Activated naive CD4-positive, alpha-beta T cell treated with anti-CD3 and anti-CD28 coated beads, Interleukin-2, amount 50 U/mL, for 24 hours (primary cell): ENCODE measurements around the gene LPCAT4.
"Not testable (repeated sequence)": the region's sequence is repeated elsewhere in the genome, so short reads cannot be mapped to it uniquely, and the experiment has no call there.

ENCODE experiments used
- H3K27ac Mint-ChIP-seq: one replicate; pipeline ENCODE4 v1.8.0; 2021; ENCODE audit warnings: mild to moderate bottlenecking, mixed read lengths
- H3K27me3 Mint-ChIP-seq: one replicate; pipeline ENCODE4 v1.8.0; 2021; ENCODE audit warnings: mixed read lengths
- H3K36me3 Mint-ChIP-seq: one replicate; pipeline ENCODE4 v1.8.0; 2021; ENCODE audit warnings: mixed read lengths
- H3K4me1 Mint-ChIP-seq: one replicate; pipeline ENCODE4 v1.8.0; 2021; ENCODE audit warnings: mixed read lengths
- H3K4me3 Mint-ChIP-seq: one replicate; pipeline ENCODE4 v1.8.0; 2021; ENCODE audit warnings: mild to moderate bottlenecking, mixed read lengths
- H3K9me3 Mint-ChIP-seq: one replicate; pipeline ENCODE4 v1.8.0; 2021; ENCODE audit warnings: mixed read lengths

LPCAT4 gene

DNA sequence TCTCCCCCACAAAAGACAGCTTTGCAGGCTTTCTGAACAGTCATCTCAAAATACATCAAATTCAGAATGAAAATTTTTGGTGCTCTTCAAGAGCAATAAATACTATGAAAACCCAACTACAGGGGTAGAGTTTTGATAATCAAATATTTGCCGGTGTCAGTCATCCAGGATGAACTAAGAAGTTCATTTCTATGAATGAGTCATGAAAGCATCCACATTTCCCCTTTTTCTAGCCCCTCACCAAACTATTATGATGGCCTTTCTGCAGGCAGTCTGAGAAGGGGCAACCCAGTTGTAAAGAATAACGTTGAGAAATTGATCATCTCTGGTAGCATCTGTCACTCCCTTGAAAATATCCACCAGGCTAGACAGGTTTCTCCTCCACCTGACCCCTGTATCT is 3.1 kb upstream of the LPCAT4 start:
- H3K4me1 Mint-ChIP-seq = peaks cover 34% of the 10 kb centered on the region
- no peaks in the 10 kb centered on the region for H3K9me3 Mint-ChIP-seq
- H3K36me3 Mint-ChIP-seq = no peaks in the 10 kb centered on the region
- H3K27me3 Mint-ChIP-seq = no peaks in the 10 kb centered on the region
- H3K27ac Mint-ChIP-seq = peak overlapping the region; percentile 85
- H3K4me3 Mint-ChIP-seq = no peak overlapping the region

DNA sequence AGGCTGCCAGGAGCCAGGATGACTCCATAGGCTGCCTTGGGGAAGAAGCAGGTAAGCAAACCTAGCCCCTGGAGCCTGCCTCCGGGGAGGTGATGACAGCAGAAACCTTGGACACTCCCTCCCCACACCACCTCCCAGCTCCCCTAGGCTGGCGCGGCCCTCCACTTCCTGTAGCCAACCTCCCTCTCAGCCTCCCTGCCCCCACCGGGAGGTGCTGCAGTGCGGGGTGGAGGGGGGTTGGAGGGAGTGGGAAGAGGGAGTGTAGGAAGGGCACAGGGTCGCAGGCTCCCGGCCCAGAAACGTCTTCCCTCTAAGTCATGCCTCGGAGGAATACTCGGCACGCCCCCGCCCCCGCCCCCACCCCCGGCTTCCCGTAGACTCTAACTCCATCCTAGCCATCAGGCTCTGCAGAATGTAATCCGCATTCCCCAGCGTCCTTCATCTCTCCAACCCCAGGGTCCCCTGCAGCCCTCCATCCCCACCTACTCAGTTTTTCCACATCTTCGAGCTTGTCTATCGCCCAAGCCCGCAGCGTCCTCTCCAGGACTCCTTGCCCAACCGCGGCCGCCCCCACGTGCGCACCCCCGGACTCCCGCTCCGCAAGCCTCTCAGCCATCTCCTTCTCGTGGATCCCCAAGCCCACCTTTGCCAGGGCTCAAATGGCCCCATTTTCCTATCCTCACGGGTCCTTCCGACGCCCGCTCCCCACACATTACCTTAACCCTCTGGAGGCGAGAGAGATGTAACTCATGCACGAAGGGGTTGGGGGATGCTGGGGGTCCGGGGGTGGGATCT is 528 bp downstream of the LPCAT4 start:
- peaks cover 39% of the 10 kb centered on the region for H3K4me1 Mint-ChIP-seq
- no peaks in the 10 kb centered on the region for H3K27me3 Mint-ChIP-seq
- H3K36me3 Mint-ChIP-seq = peaks cover 2% of the 10 kb centered on the region
- H3K4me3 Mint-ChIP-seq = peak overlapping the region; percentile 96
- no peaks in the 10 kb centered on the region for H3K9me3 Mint-ChIP-seq
- H3K27ac Mint-ChIP-seq = peak overlapping the region; percentile 90

DNA sequence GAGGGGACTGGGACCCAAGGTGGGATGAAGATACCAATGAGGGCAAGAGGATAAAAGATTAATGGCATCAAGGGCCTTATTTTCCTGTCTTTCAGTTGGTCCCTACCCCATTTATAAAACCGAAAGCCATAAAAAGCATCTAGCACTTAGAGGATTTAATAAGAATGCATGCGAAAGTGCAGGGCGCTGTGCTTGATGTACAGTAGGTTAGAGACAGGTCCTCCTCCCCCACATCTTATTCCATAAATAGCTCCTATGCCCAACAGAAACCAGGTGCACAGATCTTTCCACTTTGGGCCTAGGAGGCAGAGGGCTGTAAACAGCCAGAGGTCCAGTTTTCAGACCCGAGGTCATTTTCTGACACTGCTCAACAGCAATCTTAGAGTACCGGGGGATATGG is 1.2 kb downstream of the LPCAT4 start:
- Mint-ChIP-seq H3K27ac (peak overlapping the region; percentile 25), H3K4me3 (peak overlapping the region; percentile 96), H3K27me3 (no peaks in the 10 kb centered on the region), H3K36me3 (peaks cover 2% of the 10 kb centered on the region), H3K9me3 (no peaks in the 10 kb centered on the region), H3K4me1 (peaks cover 39% of the 10 kb centered on the region)

DNA sequence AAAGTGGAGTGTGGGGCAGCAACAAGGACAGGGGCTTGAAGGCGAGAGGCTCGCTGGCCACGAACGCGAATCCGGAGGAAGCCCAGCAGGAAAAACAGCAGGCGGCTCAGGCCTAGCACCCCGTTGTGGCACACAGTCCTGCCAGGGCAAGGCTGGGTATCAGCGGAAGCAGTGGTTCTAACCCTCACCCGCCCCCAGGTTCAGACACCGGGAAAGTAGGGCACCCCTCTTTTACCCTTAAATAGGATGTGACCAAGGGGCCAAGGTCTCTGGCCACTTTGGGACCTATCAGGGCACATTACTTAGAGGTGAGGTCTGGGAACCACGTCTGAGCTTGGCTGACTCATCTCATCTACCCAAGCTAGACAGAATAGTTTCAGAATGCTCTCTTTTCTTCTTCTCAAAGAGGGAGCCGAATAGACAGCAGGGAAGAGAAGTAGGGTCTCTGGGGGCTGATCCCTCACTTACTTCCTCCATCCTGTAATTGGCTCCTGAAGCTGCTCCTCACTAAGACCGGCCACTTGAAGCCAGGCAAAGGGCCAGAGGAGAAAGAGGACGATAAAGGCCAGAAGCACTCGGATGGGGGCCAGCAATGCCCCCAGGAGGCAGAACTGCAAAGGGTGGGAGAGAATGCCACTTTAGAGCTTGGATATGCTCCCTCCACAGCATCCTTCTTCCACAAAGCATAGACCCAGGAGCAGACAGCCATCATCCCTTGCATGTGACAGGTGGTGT is 1.7 kb downstream of the LPCAT4 start:
- Mint-ChIP-seq H3K27me3 (no peaks in the 10 kb centered on the region), H3K27ac (peak overlapping the region; percentile 35), H3K36me3 (peaks cover 2% of the 10 kb centered on the region), H3K9me3 (no peaks in the 10 kb centered on the region), H3K4me3 (peak overlapping the region; percentile 96), H3K4me1 (peaks cover 37% of the 10 kb centered on the region)

DNA sequence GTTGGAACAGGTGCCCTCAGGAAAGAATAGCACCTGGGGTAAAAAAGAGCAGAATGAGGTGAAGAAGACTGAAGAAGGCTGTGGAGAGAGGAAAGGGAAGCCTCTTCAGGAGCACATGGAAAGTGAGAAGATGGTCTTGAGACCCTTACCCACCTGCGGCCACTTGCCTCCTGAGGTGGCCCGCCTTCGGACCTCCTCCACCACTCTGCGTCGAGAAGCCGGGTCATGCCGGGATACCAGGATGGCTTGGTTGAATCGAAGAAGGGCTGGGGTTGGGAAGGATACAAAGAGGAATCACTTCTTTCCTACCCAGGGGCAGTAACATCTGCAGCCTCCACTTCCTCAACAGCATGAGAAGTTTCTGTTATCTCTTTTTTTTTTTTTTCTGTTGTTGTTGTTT is 3.0 kb downstream of the LPCAT4 start:
- Mint-ChIP-seq H3K4me1 (peaks cover 28% of the 10 kb centered on the region), H3K27ac (peak overlapping the region; percentile 57), H3K36me3 (peaks cover 2% of the 10 kb centered on the region), H3K27me3 (no peaks in the 10 kb centered on the region), H3K4me3 (no peak overlapping the region), H3K9me3 (no peaks in the 10 kb centered on the region)

GRCh38 chr15:34362047-34362773 is 4.8 kb downstream of the LPCAT4 start:
- Mint-ChIP-seq H3K9me3 (no peaks in the 10 kb centered on the region), H3K4me1 (peaks cover 19% of the 10 kb centered on the region), H3K27ac (peak overlapping the region; percentile 72), H3K27me3 (no peaks in the 10 kb centered on the region), H3K36me3 (peaks cover 2% of the 10 kb centered on the region), H3K4me3 (no peak overlapping the region)

- Mint-ChIP-seq H3K4me3 (no peak overlapping the region), H3K36me3 (peaks cover 2% of the 10 kb centered on the region), H3K4me1 (peaks cover 15% of the 10 kb centered on the region), H3K9me3 (no peaks in the 10 kb centered on the region), H3K27ac (no peak overlapping the region), H3K27me3 (no peaks in the 10 kb centered on the region)
Observed at GRCh38 chr15:34361278-34361677, 5.7 kb downstream of the LPCAT4 start.

DNA sequence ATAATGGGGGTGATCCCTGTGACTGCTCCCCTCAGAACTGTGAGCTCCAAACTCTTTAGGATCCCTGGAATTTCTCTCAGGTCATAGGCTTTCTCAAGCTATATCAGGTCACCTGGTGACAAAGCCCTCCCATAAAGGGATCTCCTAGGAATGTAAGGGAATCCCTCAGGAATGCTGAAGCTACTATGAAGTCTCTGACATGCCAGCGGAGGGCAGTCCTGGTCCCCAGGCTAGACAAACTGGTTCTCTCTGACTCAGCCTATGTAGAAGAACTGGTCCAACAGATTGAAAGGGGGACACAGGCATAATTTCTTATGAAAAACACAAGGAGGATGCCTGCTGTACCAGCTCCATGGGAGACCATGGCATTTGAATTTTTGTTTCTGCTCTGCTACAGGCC is 6.7 kb downstream of the LPCAT4 start:
- Mint-ChIP-seq H3K36me3 (peaks cover 2% of the 10 kb centered on the region), H3K4me1 (peaks cover 7% of the 10 kb centered on the region), H3K27me3 (no peaks in the 10 kb centered on the region), H3K27ac (no peak overlapping the region), H3K9me3 (no peaks in the 10 kb centered on the region), H3K4me3 (no peak overlapping the region)

GRCh38 chr15:34359416-34359815 is 7.6 kb downstream of the LPCAT4 start:
- Mint-ChIP-seq H3K4me3 (no peak overlapping the region), H3K27me3 (no peaks in the 10 kb centered on the region), H3K27ac (no peak overlapping the region), H3K9me3 (no peaks in the 10 kb centered on the region), H3K36me3 (peaks cover 2% of the 10 kb centered on the region), H3K4me1 (no peaks in the 10 kb centered on the region)

DNA sequence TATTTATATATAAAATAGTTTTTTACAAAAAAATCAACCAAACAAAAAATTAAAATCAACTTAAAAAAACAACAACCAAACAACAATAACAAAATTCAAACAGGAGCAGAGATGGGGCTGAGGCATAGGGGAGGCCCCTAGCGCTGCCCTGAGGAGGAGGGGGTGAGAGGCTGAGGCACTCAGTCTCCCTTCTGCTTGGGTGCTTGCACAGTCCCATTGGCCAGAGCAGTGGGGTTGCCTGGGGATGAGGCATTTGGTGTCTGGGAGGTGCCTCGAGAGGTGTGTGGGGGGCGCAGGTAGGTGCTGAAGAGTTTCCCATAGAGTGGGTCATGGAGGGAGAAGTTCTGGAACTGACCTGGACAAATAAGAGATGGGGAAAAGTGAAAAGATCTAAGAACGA is 8.0 kb downstream of the LPCAT4 start:
- Mint-ChIP-seq H3K4me1 (no peaks in the 10 kb centered on the region), H3K27ac (no peak overlapping the region), H3K27me3 (no peaks in the 10 kb centered on the region), H3K36me3 (peaks cover 2% of the 10 kb centered on the region), H3K4me3 (no peak overlapping the region), H3K9me3 (no peaks in the 10 kb centered on the region)

- no peak overlapping the region for H3K4me3 Mint-ChIP-seq
- no peaks in the 10 kb centered on the region for H3K9me3 Mint-ChIP-seq
- no peaks in the 10 kb centered on the region for H3K4me1 Mint-ChIP-seq
- H3K27ac Mint-ChIP-seq = no peak overlapping the region
- H3K36me3 Mint-ChIP-seq = peaks cover 2% of the 10 kb centered on the region
- H3K27me3 Mint-ChIP-seq = no peaks in the 10 kb centered on the region
Observed at GRCh38 chr15:34358367-34358766, 8.6 kb downstream of the LPCAT4 start.

- no peaks in the 10 kb centered on the region for H3K27me3 Mint-ChIP-seq
- H3K36me3 Mint-ChIP-seq = peaks cover 2% of the 10 kb centered on the region
- H3K4me3 Mint-ChIP-seq = no peak overlapping the region
- H3K9me3 Mint-ChIP-seq = no peaks in the 10 kb centered on the region
- no peak overlapping the region for H3K27ac Mint-ChIP-seq
- no peaks in the 10 kb centered on the region for H3K4me1 Mint-ChIP-seq
Observed at GRCh38 chr15:34357653-34358052, 9.3 kb downstream of the LPCAT4 start.

DNA sequence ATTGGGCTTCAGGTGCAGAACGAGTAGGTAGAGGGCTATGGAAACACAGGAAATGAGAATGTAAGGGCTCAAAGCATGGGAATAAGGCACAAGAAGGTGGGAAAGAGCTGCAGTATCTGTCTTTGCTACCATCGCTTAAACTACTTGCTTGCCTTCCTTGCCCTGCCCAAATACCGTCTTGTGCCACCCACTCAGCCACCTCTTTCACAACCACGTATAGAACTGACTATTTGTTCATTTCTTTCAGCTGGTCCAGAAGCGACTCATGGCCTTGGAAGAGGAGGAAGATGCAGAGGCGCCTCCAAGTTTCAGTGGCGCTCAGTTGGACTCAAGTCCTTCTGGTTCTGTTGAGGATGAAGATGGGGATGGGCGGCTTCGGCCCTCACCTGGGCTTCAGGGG is 11.8 kb downstream of the LPCAT4 start:
- Mint-ChIP-seq H3K27ac (no peak overlapping the region), H3K27me3 (no peaks in the 10 kb centered on the region)

GRCh38 chr15:34354286-34354685 is 12.7 kb downstream of the LPCAT4 start:
- Mint-ChIP-seq H3K36me3 (no peaks in the 10 kb centered on the region), H3K4me3 (no peak overlapping the region), H3K9me3 (no peaks in the 10 kb centered on the region), H3K4me1 (no peaks in the 10 kb centered on the region), H3K27me3 (no peaks in the 10 kb centered on the region), H3K27ac (no peak overlapping the region)

More for the DNA sequence above, 11.8 kb downstream of the LPCAT4 start:
- Mint-ChIP-seq H3K4me3 (no peak overlapping the region), H3K36me3 (no peaks in the 10 kb centered on the region), H3K4me1 (no peaks in the 10 kb centered on the region), H3K9me3 (no peaks in the 10 kb centered on the region)

DNA sequence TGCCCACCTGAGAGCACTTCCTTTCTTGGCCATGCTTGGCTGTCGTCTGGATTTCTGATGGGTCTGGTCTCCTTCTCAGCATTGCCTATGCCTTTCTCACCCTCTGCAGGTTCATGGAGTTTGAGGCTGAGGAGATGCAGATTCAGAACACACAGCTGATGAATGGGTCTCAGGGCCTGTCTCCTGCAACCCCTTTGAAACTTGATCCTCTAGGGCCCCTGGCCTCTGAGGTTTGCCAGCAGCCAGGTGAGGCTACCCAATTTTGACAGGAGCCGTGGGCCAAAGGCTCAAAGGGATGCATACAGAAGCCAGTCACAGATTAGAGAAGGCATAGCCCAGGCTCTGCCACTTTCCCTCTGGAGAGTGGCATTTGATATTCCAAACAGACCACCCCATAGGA is 13.4 kb downstream of the LPCAT4 start:
- Mint-ChIP-seq H3K4me1 (no peaks in the 10 kb centered on the region), H3K27ac (no peak overlapping the region), H3K36me3 (no peaks in the 10 kb centered on the region), H3K9me3 (no peaks in the 10 kb centered on the region), H3K4me3 (no peak overlapping the region), H3K27me3 (no peaks in the 10 kb centered on the region)

GRCh38 chr15:34352996-34353395 is 14.0 kb downstream of the LPCAT4 start:
- not testable (repeated sequence) for H3K27ac Mint-ChIP-seq, H3K4me3 Mint-ChIP-seq, H3K36me3 Mint-ChIP-seq, H3K27me3 Mint-ChIP-seq, H3K4me1 Mint-ChIP-seq, H3K9me3 Mint-ChIP-seq
